ENCODE measurements around the gene TMEM217. TPM values are rescaled to one million over a fixed set of nuclear protein-coding genes. Genes with fewer than 3 reads are reported as not detected.

TMEM217 gene
- total RNA-seq, 3 donors from 2014 or later: 0.96 to 1.6 (median 1.5) TPM

GRCh38 chr6:37174196-37174514 is 83.8 kb downstream of the TMEM217 start:
- Histone ChIP-seq H3K4me3 (no peak overlapping the region), H3K9me3 (no peaks in the 10 kb centered on the region), H3K4me1 (ENCODE audit: low read depth) (peaks cover 12% of the 10 kb centered on the region), H3K36me3 (ENCODE audit: low read depth) (no peaks in the 10 kb centered on the region)
- intact Hi-C loops (cut with DNase I, micrococcal nuclease): loop anchor here in 1 of 2 donors (5.0 kb wide), 2 partner anchors 42 to 117 kb away; no protein-coding TSS in a partner anchor
- DNase-seq: no peak
- no peak for TF ChIP-seq CTCF (IDR thresholded peaks at IDR 0.05)
- ATAC-seq: no peak

GRCh38 chr6:37173493-37174195 is 84.3 kb downstream of the TMEM217 start:
- TF ChIP-seq CTCF (IDR thresholded peaks at IDR 0.05): no peak
- H3K4me1 ChIP-seq (ENCODE audit: low read depth): peaks cover 12% of the 10 kb centered on the region
- H3K36me3 ChIP-seq (ENCODE audit: low read depth): no peaks in the 10 kb centered on the region
- ATAC-seq (no peak), DNase-seq (no peak)
- intact Hi-C loops (cut with DNase I, micrococcal nuclease): loop anchor here in 1 of 2 donors (5.0 kb wide), 2 partner anchors 41 to 116 kb away; no protein-coding TSS in a partner anchor
- no peak overlapping the region for H3K4me3 ChIP-seq
- H3K9me3 ChIP-seq: no peaks in the 10 kb centered on the region

- intact Hi-C loops (cut with DNase I, micrococcal nuclease): loop anchor here (1.0 to 5.0 kb wide), 3 partner anchors 41 to 122 kb away; no protein-coding TSS in a partner anchor
- no peak overlapping the region for H3K4me3 ChIP-seq
- no peaks in the 10 kb centered on the region for H3K9me3 ChIP-seq
- TF ChIP-seq CTCF (IDR thresholded peaks at IDR 0.05): no peak
- H3K36me3 ChIP-seq (ENCODE audit: low read depth): no peaks in the 10 kb centered on the region
- H3K4me1 ChIP-seq (ENCODE audit: low read depth): peaks cover 12% of the 10 kb centered on the region
- DNase-seq (no peak), ATAC-seq (no peak)
These were observed 84.9 kb downstream of the TMEM217 start for GRCh38 chr6:37172912-37173492.

- Histone ChIP-seq H3K4me1 (ENCODE audit: low read depth) (peaks cover 12% of the 10 kb centered on the region), H3K9me3 (no peaks in the 10 kb centered on the region), H3K4me3 (peak overlapping the region; percentile 1), H3K36me3 (ENCODE audit: low read depth) (no peaks in the 10 kb centered on the region)
- intact Hi-C loops (cut with DNase I, micrococcal nuclease): loop anchor here (1.0 to 5.0 kb wide), 3 partner anchors 40 to 121 kb away; no protein-coding TSS in a partner anchor
- TF ChIP-seq CTCF (IDR thresholded peaks at IDR 0.05): peak; percentile 74
- DNase-seq: peak; percentile 91 to 98 (median 93)
- peak; percentile 49 for ATAC-seq
These were observed 85.8 kb downstream of the TMEM217 start for GRCh38 chr6:37171970-37172812.

GRCh38 chr6:37171201-37171969 is 86.6 kb downstream of the TMEM217 start:
- peak; percentile 56 to 78 (median 75) for DNase-seq
- Histone ChIP-seq H3K4me3 (peak overlapping the region; percentile 52), H3K9me3 (no peaks in the 10 kb centered on the region), H3K36me3 (ENCODE audit: low read depth) (no peaks in the 10 kb centered on the region), H3K4me1 (ENCODE audit: low read depth) (peaks cover 12% of the 10 kb centered on the region)
- TF ChIP-seq CTCF (IDR thresholded peaks at IDR 0.05): no peak
- peak; percentile 0 for ATAC-seq
- intact Hi-C loops (cut with DNase I, micrococcal nuclease): loop anchor here in 1 of 2 donors (5.0 kb wide), 2 partner anchors 39 to 114 kb away; no protein-coding TSS in a partner anchor

Data from mucosa of descending colon (tissue), 3 donors.